HEK293T (cell line): ENCODE results near the gene SGSM1.

Source experiments
- ARNT ChIP-seq: fragments of 450-650 bp; IDR thresholded peaks from 2 replicates; pipeline ENCODE4 v1.6.1; 2017; ENCODE audit warnings: mild to moderate bottlenecking
- BHLHE40 ChIP-seq: fragments of 450-650 bp; IDR thresholded peaks from 2 replicates; pipeline ENCODE4 v1.6.1; 2016; ENCODE audit warnings: mild to moderate bottlenecking, moderate library complexity, borderline replicate concordance
- FOXA1 ChIP-seq: fragments of 450-650 bp; IDR thresholded peaks from 2 replicates; pipeline ENCODE4 v1.6.1; 2016; ENCODE audit warnings: mild to moderate bottlenecking
- L3MBTL2 ChIP-seq: fragments of 450-650 bp; conservative IDR thresholded peaks from 2 replicates; pipeline ENCODE4 v1.6.1; 2016; ENCODE audit warnings: mild to moderate bottlenecking
- NFRKB ChIP-seq: fragments of 450-650 bp; IDR thresholded peaks from 2 replicates; pipeline ENCODE4 v1.6.1; 2016; ENCODE audit warnings: mild to moderate bottlenecking, moderate library complexity
- TARDBP ChIP-seq: fragments of 450-650 bp; IDR thresholded peaks from 2 replicates; pipeline ENCODE4 v1.6.1; 2016

GRCh38 chr22:24893341-24894070 is 87.5 kb downstream of the SGSM1 start:
- TF ChIP-seq BHLHE40 (no peak), TARDBP (no peak), L3MBTL2 (no peak), ARNT (no peak), FOXA1 (no peak), NFRKB (no peak)
